NOMO-1 treated with dmso at 0.1 percent for 144 hours (cell line): ENCODE measurements around the gene SEPHS2.
A peak's percentile ranks its signal among the peaks of the same experiment; 100 is the strongest.
"Not testable (repeated sequence)": the region's sequence is repeated elsewhere in the genome, so short reads cannot be mapped to it uniquely, and the experiment has no call there.

Experiments used
- DNase-seq: peaks from one replicate; lab custom pipeline; 2025; ENCODE audit not compliant: unreplicated experiment; lab: John Stamatoyannopoulos, UW

The SEPHS2 gene

DNA sequence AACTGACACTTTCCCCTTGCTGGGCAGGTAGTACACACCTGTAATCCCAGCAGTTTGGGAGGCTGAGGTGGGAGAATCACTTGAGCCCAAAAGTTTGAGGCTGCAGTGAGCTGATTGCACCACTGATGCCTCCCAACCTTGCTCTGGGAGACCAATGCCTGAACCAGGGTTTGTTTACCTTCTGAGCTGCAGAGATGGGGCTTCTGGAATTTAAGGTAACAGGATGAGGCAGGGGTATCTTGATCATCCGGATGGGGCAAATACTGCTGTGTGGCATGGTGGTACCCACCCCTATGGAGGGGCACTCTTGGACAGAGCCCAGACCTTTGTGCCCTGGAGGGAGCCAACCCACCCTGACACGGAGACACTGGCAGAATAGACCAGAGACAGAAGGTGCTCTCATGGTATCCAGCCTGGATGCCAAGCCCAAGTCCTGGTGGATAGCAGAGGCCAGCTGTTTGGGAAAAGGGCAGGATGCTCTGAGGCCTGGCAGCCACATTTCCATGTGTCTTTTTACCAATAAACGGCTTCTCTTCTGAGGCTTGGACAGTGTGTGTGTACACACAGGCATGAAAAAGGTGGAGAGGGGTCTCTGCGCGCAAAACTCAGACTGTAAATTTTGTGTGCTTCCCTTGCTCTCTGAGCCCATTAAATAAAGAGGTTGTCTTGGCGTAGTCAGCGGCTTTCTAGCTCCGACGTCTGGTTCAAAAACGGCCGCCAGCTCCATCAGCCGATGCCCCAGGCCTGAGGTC, 46.1 kb downstream of the SEPHS2 start:
- DNase-seq, result no peak

DNA sequence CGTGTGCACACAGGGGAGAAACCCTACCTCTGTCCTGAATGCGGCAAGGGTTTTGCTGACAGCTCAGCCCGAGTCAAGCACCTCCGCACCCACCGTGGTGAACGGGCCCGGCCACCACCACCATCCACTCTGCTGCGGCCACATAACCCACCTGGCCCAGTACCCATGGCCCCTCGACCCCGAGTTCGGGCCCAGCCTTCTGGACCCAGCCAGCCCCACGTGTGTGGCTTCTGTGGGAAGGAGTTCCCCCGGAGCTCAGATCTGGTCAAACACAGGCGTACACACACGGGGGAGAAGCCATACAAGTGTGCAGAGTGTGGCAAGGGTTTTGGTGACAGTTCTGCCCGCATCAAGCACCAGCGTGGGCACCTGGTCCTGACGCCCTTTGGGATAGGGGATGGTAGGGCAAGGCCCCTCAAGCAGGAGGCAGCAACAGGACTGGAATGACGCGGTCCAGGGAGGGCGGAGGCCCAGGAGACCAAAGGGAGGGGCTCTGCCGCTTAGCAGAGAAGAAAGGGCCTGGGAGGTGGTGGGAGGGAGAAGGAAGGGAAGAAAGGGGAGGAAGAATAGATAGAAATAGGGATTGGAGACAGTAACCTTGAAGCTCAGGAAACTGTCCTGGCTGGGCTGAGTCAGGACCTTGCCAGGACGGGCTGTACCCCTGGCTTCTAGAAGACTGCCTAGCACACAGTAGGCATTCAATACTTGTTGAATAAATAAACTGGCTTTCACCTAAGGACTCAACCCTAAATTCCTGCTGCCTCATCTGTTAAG, 46.8 kb downstream of the SEPHS2 start:
- no peak for DNase-seq

DNA sequence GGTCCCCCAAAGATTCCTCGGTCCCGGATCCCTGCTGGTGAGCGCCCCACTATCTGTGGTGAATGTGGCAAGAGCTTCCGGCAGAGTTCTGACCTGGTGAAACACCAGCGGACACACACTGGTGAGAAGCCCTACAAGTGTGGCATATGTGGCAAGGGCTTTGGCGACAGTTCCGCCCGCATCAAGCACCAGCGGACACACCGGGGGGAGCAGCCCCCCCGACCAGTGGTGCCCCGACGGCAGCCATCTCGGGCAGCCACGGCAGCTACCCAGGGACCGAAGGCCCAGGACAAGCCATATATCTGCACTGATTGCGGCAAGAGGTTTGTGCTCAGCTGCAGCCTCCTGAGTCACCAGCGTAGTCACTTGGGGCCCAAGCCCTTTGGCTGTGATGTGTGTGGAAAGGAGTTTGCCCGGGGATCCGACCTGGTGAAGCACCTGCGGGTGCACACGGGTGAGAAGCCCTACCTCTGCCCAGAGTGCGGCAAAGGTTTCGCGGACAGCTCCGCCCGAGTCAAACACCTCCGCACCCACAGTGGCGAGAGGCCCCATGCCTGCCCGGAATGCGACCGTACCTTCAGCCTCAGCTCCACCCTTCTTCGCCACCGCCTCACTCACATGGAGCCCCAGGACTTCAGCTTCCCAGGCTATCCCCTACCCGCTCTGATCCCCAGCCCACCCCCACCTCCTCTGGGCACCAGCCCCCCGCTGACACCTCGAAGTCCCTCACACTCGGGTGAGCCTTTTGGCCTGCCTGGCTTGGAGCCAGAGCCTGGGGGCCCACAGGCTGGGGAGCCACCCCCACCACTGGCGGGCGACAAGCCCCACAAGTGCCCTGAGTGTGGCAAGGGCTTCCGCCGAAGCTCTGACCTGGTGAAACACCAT, 47.7 kb downstream of the SEPHS2 start:
- DNase-seq, result no peak

DNA sequence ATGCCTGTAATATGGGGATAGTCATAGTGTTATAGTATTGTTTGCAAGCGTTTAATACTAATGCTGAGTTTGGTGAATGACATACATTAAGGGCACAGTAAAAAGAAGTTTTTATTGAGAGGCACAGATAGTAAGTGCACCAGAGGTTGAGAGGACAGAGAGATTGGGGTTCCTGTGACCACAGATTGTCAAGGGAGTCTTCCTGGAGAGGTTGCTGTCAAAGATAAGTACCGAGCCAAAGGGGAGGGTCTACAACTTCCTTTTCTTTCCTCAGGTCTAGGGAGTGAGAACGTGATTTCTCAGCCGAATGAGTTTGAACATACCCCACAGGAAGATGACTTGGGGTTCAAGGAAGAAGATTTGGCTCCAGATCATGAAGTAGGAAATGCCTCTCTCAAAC, 48.6 kb downstream of the SEPHS2 start:
- no peak for DNase-seq

DNA sequence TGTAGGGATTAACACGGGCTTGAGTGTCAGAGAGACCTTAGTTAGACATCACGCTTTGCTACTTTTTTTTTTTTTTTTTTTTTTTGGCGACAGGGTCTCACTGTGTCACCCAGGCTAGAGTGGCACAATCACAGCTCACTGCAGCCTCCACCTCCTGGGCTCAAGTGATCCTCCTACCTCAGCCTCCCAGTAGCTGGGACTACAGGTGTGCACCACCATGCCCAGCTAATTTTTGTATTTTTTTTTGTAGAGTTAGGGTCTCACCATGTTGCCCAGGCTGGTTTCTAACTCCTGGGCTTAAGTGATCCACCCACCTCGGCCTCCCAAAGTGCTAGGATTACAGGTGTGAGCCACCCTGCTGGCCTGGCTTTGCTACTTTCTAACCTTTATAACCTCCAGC, 49.0 kb downstream of the SEPHS2 start:
- DNase-seq, result not testable (repeated sequence)

DNA sequence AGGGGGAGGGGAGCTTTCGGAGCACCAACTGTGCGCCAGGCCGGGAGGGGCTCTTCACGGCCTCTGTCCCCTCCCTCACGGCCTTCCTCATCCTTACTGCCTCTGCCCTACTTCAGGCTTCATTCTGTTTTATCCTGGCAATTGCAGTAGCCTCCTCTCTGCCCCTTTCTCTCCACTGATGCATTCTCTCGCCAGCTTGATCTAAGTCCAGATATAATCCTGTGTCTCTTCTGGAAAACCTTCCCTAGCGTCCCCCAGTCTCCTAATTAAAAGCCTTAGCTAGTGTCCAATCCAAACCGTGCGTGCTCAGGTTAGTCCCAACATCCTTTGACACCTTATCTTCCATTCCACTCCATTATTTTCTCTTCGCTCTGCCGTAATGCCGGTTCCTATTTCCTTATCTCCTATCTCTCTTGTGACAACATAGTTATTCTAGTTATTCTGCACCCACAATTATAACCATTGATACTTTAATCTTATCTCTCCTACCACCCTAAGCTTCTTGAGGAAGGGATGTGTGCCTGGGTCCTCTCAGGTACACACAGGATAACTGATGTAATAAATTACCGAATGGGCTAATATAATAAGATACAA, 49.6 kb downstream of the SEPHS2 start:
- DNase-seq, result no peak

DNA sequence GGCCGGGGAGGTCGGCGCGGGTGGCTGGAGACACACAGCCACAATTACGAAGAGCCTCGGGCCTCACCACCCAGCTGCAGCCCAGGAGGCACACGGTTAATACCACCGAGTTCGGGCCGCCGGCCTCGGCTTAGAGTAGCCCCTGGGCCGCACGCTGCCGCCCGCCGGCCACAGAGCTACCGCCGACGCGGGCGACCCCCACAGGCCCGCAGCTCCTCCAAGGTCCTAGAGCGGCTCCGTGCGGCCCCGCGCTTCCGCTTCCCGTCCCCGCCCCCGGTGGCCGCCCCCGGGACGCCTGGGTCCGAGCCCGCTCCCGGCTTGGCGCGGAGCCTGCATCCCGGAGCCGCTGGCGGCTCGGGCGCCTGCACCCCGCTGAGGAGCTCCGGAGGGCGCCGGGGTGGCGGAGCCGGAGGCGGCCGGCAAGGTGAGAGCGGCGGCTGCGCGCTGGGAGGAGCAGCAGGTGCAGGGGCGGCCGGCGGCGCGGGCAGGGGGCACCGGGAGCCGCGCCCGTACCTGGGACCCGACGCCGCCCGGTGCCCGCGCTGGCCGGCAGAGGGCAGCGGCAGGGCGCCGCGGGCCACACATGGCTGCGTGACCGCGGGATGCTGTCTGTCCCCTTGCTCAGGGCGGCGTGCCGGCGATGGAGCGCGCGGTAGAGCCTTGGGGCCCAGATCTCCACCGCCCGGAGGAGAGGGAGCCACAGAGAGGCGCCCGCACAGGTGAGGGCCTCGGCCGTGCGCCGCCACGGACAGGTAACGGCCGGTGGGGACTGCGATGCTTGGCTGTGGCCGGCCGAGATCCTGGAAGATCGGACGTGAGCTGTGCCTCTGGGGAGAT, 50.3 kb downstream of the SEPHS2 start, which contains the start of gene ZNF48:
Gene ZNF48, plus strand, starts transcription at position 266 of the 837 bp plus-strand sequence. Its CDS starts 375 bp downstream, at position 641.
- peak; percentile 84 for DNase-seq

DNA sequence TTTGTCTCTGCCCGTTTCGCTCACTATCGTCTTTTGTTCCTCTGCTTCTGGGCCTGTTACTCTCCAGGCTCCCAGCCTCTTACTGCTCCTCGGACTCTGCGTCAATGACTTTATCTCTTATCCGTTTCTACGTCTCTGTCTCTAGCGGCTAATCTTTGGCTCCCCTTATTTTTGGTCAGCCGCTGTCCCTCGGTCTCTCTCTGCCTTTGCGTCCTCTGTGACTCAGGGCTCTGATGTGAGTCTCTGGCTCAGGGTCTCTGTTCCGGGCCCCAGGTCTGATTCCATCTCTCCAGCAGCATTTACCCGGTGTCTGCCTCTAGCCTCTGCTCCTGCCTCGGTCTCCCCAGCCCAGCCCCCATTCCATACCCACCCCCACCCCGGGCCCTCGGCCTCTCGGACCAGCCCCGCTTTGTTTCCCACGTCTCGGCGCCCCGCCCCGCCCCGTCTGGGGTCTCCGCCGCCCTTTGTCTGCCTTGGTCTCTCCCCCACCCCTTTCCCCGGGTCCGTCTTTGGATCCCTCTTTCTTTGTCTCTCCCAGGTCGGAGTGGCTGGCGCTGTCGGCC, 51.0 kb downstream of the SEPHS2 start:
- DNase-seq, result no peak
